Erythroblast (primary cell): ENCODE measurements around the gene EPN2.

Experiments
- GATA1 ChIP-seq: IDR thresholded peaks from 2 replicates; pipeline ENCODE4 v1.6.1; 2011; ENCODE audit warnings: low read depth, mild to moderate bottlenecking, control low read depth, low read length, moderate library complexity
- POLR2A ChIP-seq: IDR thresholded peaks from 2 replicates; pipeline ENCODE4 v1.6.1; 2011; ENCODE audit warnings: mild to moderate bottlenecking, low read length

DNA sequence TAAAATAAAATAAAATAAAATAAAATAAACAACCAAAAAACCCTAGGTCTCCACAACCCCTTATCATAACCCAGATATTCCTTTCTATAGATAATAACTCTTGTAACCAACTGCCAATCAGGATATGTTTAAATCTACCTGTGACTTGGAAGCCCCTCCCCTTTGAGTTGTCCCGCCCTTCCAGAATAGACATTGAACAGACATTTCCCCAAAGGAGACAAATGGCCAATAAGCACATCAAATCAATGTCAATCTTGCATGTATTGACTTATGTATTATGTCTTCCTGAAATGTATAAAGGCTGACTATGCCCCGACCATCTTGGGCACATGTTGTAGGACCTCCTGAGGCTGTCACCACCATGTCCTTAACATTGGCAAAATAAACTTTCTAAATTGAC lies 139.6 kb downstream of the EPN2 start:
- no peak for TF ChIP-seq POLR2A
- TF ChIP-seq GATA1, result no peak
